OCI-LY7 (cell line): ENCODE measurements around the gene UNC5B. TPM values are rescaled to one million over a fixed set of nuclear protein-coding genes. Genes with fewer than 3 reads are reported as not detected.

Source experiments
- BruUV-seq: library from RNA; stranded (reverse); fragments of 400-500 nt; replicated peaks from 2 replicates; lab custom pipeline; 2021; lab: Mats Ljungman, UMichigan
- CTCF ChIA-PET: fragments of 300-600 bp; sonication (Branson Sonifier 250); formaldehyde crosslinking; loops from one replicate; lab custom pipeline; 2022; ENCODE audit warnings: antibody characterized with exemption; ENCODE audit not compliant: unreplicated experiment; lab: Charles Lee
- POLR2A ChIA-PET: fragments of 300-600 bp; sonication (Branson Sonifier 250); formaldehyde crosslinking; loops from one replicate; lab custom pipeline; 2022; ENCODE audit warnings: antibody characterized with exemption; lab: Charles Lee
- DNase-seq: peaks from one replicate; pipeline ENCODE4 v3.0.0-alpha.2; 2015; ENCODE audit warnings: low spot score
- H2AFZ ChIP-seq: fragments of 200-600 bp; sonication (generic), shearing (Covaris generic); 2 replicates; pipeline ENCODE4 v1.6.1; 2014; ENCODE audit warnings: mild to moderate bottlenecking, antibody characterized with exemption, low read length, moderate library complexity
- H3K27ac ChIP-seq: fragments of 200-600 bp; sonication (generic); 2 replicates; pipeline ENCODE4 v1.5.1; 2014; ENCODE audit warnings: mixed run types, low read depth, mild to moderate bottlenecking, moderate library complexity, low read length, inconsistent platforms; ENCODE audit not compliant: poor library complexity, severe bottlenecking
- H3K36me3 ChIP-seq: fragments of 200-600 bp; sonication (generic); 2 replicates; pipeline ENCODE4 v1.6.1; 2014; ENCODE audit warnings: mild to moderate bottlenecking, antibody characterized with exemption, low read length, moderate library complexity, mixed read lengths; ENCODE audit not compliant: insufficient read depth
- H3K4me1 ChIP-seq: fragments of 200-600 bp; sonication (generic); 2 replicates; pipeline ENCODE4 v1.5.1; 2014; ENCODE audit warnings: mild to moderate bottlenecking, low read length; ENCODE audit not compliant: insufficient read depth, poor library complexity, severe bottlenecking
- H3K4me2 ChIP-seq: fragments of 200-600 bp; sonication (generic); 2 replicates; pipeline ENCODE4 v1.6.1; 2014; ENCODE audit warnings: mild to moderate bottlenecking, low read length
- H3K4me3 ChIP-seq: fragments of 200-600 bp; sonication (generic); 2 replicates; pipeline ENCODE4 v1.5.1; 2014; ENCODE audit warnings: mild to moderate bottlenecking, low read depth, low read length; ENCODE audit not compliant: poor library complexity, severe bottlenecking
- H3K79me2 ChIP-seq: fragments of 200-600 bp; sonication (generic); 2 replicates; pipeline ENCODE4 v1.6.1; 2016; ENCODE audit warnings: low read depth, mild to moderate bottlenecking, low read length, moderate library complexity, mixed read lengths; ENCODE audit not compliant: insufficient read depth
- H3K9me2 ChIP-seq: fragments of 200-600 bp; sonication (generic); 2 replicates; pipeline ENCODE4 v1.6.1; 2016; ENCODE audit warnings: mild to moderate bottlenecking, low read length, mixed read lengths; ENCODE audit not compliant: insufficient read depth
- H3K9me3 ChIP-seq: fragments of 200-600 bp; sonication (generic); 2 replicates; pipeline ENCODE4 v1.6.1; 2014; ENCODE audit warnings: mild to moderate bottlenecking, mixed run types, low read length, mixed read lengths
- H4K20me1 ChIP-seq: fragments of 200-600 bp; sonication (generic); 2 replicates; pipeline ENCODE4 v1.6.1; 2014; ENCODE audit warnings: mild to moderate bottlenecking, antibody characterized with exemption, low read length, moderate library complexity, mixed read lengths; ENCODE audit not compliant: insufficient read depth
- EZH2phosphoT487 ChIP-seq: fragments of 200-600 bp; sonication (generic); IDR thresholded peaks from 2 replicates; pipeline ENCODE4 v1.6.1; 2018; ENCODE audit warnings: low read depth, borderline replicate concordance, mild to moderate bottlenecking, mixed run types, antibody characterized with exemption, low read length, moderate library complexity, mixed read lengths
- intact Hi-C: fragments of 100-400 bp; cut with micrococcal nuclease; formaldehyde crosslinking; loops from one replicate; pipeline ENCODE4 v1.10.0; 2022; ENCODE audit not compliant: unreplicated experiment
- total RNA-seq, 2 experiments: library from RNA; depleted of rRNA in 1 of 2; stranded (reverse); fragments of >200 nt in 1 of 2; shearing (Covaris generic) in 1 of 2; gene quantifications; 2 replicates each; pipeline ENCODE4 v1.2.3, GENCODE V29; 2014 to 2022
- TF ChIP-seq, protein P1 (sequence below): fragments of 200-600 bp; sonication (generic); conservative IDR thresholded peaks from 2 replicates; pipeline ENCODE4 v1.5.1; 2014; ENCODE audit warnings: mild to moderate bottlenecking, antibody characterized with exemption, low read length, moderate library complexity, mixed read lengths

Gene UNC5B
- total RNA-seq, 2 experiments from 2014 or later = not detected

DNA sequence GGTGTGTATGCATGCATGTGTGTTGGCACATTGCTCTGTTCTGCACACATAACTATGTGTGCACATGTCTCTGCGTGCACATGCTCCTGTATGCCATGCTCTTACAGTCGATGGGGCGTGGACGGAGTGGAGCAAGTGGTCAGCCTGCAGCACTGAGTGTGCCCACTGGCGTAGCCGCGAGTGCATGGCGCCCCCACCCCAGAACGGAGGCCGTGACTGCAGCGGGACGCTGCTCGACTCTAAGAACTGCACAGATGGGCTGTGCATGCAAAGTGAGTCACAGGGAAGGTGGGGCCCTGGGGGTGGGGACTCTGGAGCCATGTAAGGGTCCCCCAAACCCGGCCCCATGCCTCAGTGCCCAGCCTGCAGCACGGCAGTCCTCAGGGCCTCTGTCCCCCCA lies 76.1 kb downstream of the UNC5B start:
- Histone ChIP-seq H3K27ac (no peak overlapping the region), H3K9me2 (no peaks in the 10 kb centered on the region), H3K4me1 (no peaks in the 10 kb centered on the region), H4K20me1 (no peaks in the 10 kb centered on the region), H3K4me2 (no peak overlapping the region), H2AFZ (no peak overlapping the region), H3K36me3 (no peaks in the 10 kb centered on the region), H3K9me3 (no peaks in the 10 kb centered on the region), H3K79me2 (no peaks in the 10 kb centered on the region), H3K4me3 (no peak overlapping the region)
- no peak for DNase-seq
- ChIA-PET POLR2A (no interaction called here), CTCF (no interaction called here)
- intact Hi-C loops = no loop called here
- TF ChIP-seq EZH2phosphoT487 = no peak
- TF ChIP-seq, protein P1, sequence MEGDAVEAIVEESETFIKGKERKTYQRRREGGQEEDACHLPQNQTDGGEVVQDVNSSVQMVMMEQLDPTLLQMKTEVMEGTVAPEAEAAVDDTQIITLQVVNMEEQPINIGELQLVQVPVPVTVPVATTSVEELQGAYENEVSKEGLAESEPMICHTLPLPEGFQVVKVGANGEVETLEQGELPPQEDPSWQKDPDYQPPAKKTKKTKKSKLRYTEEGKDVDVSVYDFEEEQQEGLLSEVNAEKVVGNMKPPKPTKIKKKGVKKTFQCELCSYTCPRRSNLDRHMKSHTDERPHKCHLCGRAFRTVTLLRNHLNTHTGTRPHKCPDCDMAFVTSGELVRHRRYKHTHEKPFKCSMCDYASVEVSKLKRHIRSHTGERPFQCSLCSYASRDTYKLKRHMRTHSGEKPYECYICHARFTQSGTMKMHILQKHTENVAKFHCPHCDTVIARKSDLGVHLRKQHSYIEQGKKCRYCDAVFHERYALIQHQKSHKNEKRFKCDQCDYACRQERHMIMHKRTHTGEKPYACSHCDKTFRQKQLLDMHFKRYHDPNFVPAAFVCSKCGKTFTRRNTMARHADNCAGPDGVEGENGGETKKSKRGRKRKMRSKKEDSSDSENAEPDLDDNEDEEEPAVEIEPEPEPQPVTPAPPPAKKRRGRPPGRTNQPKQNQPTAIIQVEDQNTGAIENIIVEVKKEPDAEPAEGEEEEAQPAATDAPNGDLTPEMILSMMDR = no peak
- BruUV-seq = no TSS peak

DNA sequence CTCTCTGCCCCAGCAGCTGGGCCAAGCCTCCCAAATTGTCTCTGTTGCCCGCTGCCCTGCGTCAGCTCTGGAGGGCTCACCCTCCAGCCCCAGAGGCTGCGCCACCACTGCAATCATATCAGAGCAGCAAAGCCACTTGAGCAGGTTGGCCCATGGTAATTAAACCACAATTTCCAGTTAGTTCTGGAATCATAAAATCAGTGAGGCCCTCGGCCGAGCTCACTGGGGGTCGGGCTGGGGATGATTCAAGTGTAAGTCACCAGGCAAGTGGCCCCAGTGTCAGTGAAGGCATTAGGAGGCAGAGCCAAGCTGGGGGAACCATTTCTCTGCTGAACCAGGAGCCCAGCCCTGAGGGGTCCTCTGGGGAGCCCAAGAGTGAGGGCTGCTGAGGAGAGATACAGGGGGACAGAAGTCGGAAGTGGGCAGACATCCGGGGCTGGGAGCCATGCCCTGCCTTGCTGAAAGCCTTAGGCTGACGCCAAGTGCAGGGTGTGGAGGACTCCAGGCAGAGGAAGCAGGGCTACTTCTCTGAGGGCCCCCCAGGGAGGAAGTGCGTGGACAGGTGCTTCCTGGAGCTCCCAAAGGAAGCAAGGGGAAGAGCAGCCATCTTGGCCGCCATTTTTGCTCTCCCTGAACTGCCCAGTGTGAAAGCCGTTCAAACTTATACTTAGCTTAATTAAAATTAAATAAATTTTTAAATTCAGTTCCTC lies 77.2 kb downstream of the UNC5B start:
- DNase-seq = no peak

DNA sequence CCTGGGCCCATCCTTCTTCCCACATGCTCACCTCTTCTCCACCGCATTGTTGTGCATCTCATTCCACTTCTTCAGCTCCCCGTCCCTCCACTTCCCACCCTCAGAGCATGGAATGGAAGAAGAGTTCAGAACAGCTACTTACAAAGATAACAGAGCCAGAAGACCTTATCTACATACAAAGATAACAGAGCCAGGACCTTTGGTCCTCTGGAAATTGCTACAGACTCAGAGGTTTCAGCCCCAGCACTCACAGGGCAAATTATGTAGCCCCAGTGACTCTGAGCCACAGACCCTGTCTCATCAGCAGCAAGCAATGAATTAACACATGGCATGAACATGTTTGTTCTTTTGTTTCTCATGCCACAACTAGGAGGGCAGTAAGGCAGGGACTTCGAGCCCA lies 78.0 kb downstream of the UNC5B start:
- Histone ChIP-seq H3K4me1 (no peaks in the 10 kb centered on the region), H3K9me2 (no peaks in the 10 kb centered on the region), H3K27ac (no peak overlapping the region), H2AFZ (no peak overlapping the region), H3K79me2 (no peaks in the 10 kb centered on the region), H3K9me3 (no peaks in the 10 kb centered on the region), H3K36me3 (no peaks in the 10 kb centered on the region), H3K4me2 (no peak overlapping the region), H3K4me3 (no peak overlapping the region), H4K20me1 (no peaks in the 10 kb centered on the region; the same call in 1 of the 2 replicates)
- BruUV-seq = no TSS peak
- intact Hi-C loops = no loop called here
- no peak for DNase-seq
- CTCF ChIA-PET = no interaction called here
- POLR2A ChIA-PET = no interaction called here
- TF ChIP-seq, protein P1 = no peak
- no peak for TF ChIP-seq EZH2phosphoT487

More for the DNA sequence above, 77.2 kb downstream of the UNC5B start:
- ChIA-PET POLR2A (no interaction called here), CTCF (no interaction called here)
- Histone ChIP-seq H3K4me3 (no peak overlapping the region), H3K4me1 (no peaks in the 10 kb centered on the region), H4K20me1 (no peaks in the 10 kb centered on the region), H3K9me3 (no peaks in the 10 kb centered on the region), H3K79me2 (no peaks in the 10 kb centered on the region), H3K4me2 (no peak overlapping the region), H3K27ac (no peak overlapping the region), H2AFZ (no peak overlapping the region), H3K36me3 (no peaks in the 10 kb centered on the region), H3K9me2 (no peaks in the 10 kb centered on the region)
- TF ChIP-seq, protein P1 = no peak
- TF ChIP-seq EZH2phosphoT487 = no peak
- intact Hi-C loops = no loop called here
- no TSS peak for BruUV-seq
